Colonic mucosa (tissue), 4 donors: ENCODE data around the gene ZNF324B. TPM values are rescaled to one million over a fixed set of nuclear protein-coding genes. Genes with fewer than 3 reads are reported as not detected.

Source experiments
- DNase-seq: peaks from one replicate; pipeline ENCODE4 v3.0.0-alpha.2; 2020
- H3K27ac ChIP-seq: fragments of 200-600 bp; one replicate; pipeline ENCODE4 v1.8.0; 2021
- H3K27me3 ChIP-seq: fragments of 200-600 bp; one replicate; pipeline ENCODE4 v1.8.0; 2021
- H3K36me3 ChIP-seq: fragments of 200-600 bp; one replicate; pipeline ENCODE4 v1.8.0; 2021
- H3K4me1 ChIP-seq: fragments of 200-600 bp; one replicate; pipeline ENCODE4 v1.8.0; 2021; ENCODE audit warnings: mild to moderate bottlenecking
- H3K4me3 ChIP-seq: fragments of 200-600 bp; one replicate; pipeline ENCODE4 v1.8.0; 2021
- H3K9ac ChIP-seq, 2 donors: one replicate each; pipeline ENCODE4 v1.7.0; 2013; ENCODE audit warnings: control low read depth in 2 of 2, low read depth in 2 of 2, low read length in 2 of 2
- H3K9me3 ChIP-seq: fragments of 200-600 bp; one replicate; pipeline ENCODE4 v1.8.0; 2021
- intact Hi-C: fragments of 100-400 bp; cut with DNase I; formaldehyde crosslinking; loops from one replicate; pipeline ENCODE4 v1.14.1; 2022
- total RNA-seq, 2 donors: library from RNA; stranded (reverse); fragmentation: NEBNext Ultra II Directional in 1 of 2; extraction: Animal tissue kit (Norgen Biotek cat#: 25700) in 1 of 2; gene quantifications; one replicate each; pipeline ENCODE4 v1.2.1, GENCODE V29; 2021
- TF ChIP-seq, protein P1 (sequence below): fragments of 200-600 bp; IDR thresholded peaks from one replicate; pipeline ENCODE4 v1.8.0; 2022; ENCODE audit warnings: antibody characterized with exemption, mild to moderate bottlenecking
- donor health status: healthy.
- donor health status: DM: no; HTN: no; CAD: no.
- donor health status: DM: no; HTN: no; CAD: no.

ZNF324B gene
- total RNA-seq, 2 donors from 2014 or later = 4.4 to 7.5 TPM

DNA sequence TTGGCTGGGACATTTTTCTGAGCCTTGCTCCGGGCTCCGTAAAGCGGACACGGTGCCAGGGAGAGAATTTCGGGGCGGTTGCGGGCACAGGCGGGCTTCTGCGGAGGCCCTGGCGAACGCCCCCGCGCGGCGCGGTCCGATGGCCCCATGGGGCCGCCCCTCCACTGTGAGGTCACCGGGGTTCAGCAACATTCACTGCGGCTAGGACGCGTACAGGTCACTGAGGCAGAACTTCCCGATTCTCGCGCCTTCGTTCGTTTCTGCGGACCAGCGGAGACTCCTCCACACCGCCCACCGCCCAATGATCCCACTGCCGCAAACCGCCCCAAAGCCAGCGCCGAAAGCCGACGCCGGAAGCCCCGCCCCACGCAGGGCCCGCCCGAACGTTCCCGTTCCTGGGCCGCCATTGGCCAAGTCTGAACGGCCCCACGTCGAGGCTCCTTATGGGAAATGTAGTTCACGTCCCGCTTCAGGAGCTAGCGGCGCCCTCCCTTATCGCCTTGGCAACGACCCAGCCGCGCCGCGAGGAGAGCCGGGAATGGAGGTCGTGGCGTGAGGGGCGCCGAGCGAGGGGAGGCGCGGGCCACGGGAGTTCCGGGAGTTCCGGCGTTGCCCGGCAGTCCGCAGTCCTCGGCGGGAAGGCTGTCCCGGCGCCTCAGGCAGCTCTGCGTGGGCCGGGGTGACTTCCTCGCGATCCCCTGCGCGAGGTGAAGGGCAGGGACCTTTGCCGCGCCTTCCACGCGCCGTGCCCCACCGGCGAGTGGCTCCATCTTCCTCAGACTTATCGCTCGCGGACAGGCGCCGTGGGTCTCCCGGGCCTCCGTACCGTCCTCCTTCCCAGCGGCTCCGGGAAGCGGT lies 43.0 kb upstream of the ZNF324B start, which contains the start of gene ZNF584:
Gene ZNF584 (plus strand): TSS at position 498 of the 858 bp plus-strand sequence. CDS start 499 bp downstream, outside the sequence.
- intact Hi-C loops = no loop called here
- H3K4me1 ChIP-seq = no peaks in the 10 kb centered on the region
- H3K4me3 ChIP-seq = peak within 1 kb of the TSS; percentile 87
- H3K36me3 ChIP-seq = no peaks in the 10 kb centered on the region
- peak within 1 kb of the TSS; percentile 85 for H3K27ac ChIP-seq
- peak; percentile 97 for DNase-seq
- TF ChIP-seq, protein P1, sequence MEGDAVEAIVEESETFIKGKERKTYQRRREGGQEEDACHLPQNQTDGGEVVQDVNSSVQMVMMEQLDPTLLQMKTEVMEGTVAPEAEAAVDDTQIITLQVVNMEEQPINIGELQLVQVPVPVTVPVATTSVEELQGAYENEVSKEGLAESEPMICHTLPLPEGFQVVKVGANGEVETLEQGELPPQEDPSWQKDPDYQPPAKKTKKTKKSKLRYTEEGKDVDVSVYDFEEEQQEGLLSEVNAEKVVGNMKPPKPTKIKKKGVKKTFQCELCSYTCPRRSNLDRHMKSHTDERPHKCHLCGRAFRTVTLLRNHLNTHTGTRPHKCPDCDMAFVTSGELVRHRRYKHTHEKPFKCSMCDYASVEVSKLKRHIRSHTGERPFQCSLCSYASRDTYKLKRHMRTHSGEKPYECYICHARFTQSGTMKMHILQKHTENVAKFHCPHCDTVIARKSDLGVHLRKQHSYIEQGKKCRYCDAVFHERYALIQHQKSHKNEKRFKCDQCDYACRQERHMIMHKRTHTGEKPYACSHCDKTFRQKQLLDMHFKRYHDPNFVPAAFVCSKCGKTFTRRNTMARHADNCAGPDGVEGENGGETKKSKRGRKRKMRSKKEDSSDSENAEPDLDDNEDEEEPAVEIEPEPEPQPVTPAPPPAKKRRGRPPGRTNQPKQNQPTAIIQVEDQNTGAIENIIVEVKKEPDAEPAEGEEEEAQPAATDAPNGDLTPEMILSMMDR = no peak
- H3K9ac ChIP-seq = peak within 1 kb of the TSS; percentile 89 to 90
- no peaks in the 10 kb centered on the region for H3K9me3 ChIP-seq
- no peaks in the 10 kb centered on the region for H3K27me3 ChIP-seq

DNA sequence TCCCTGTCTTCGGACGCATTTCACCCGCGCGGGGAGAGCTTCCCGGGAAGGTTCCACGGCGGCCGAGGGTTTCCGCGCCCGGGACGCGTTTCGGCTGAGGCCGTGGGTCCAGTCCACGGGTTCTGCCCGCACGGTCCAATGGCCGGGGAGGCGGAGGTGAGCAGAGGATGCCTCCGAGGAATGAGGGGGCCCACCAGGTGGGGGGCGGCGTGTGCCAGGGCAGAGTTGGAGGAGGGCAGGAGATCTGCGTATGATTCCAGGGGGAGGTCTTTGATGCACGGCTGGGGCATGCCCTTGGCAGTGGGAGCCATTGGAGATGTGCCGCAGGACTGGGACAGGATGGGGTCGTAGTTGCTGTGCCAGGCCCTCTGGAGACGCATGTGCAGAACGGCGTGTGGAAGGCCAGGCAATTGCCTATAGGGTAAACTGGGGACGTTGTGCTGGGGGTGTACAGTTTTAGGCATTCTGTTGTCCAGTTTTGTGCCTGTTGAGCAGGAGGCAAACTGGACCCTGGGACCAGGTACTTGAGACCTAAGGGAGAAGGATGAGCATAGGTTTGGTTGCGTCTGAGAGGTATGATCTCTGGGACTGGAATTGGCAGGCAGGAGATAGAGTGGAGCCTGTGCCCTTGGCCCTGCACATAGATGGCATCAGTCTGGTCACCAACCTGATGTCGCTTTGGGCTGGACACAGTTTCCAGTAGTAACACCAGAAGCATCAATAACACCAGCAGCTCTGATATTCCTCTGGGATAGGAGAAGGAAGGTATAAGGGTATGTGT lies 42.2 kb upstream of the ZNF324B start:
- intact Hi-C loops = no loop called here
- DNase-seq = no peak

DNA sequence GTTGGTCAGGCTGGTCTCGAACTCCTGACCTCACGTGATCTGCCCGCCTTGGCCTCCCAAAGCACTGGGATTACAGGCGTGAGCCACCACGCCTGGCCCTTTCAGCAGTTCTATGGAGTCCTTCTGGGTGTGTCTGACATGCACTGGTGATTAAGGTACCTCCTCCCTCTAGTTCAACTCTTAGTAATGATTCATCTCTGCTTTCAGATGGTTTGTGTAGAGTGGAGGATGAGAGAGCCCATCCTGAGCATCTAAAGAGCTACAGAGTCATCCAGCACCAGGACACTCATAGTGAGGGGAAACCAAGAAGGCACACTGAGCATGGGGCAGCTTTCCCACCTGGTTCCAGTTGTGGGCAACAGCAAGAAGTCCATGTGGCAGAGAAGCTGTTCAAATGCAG lies 34.8 kb upstream of the ZNF324B start:
- TF ChIP-seq, protein P1 = no peak
- H3K9me3 ChIP-seq = no peaks in the 10 kb centered on the region
- no peaks in the 10 kb centered on the region for H3K4me1 ChIP-seq
- no peak for DNase-seq
- H3K9ac ChIP-seq = no peak overlapping the region
- peaks cover 11% of the 10 kb centered on the region for H3K36me3 ChIP-seq
- no peak overlapping the region for H3K27ac ChIP-seq
- H3K4me3 ChIP-seq = no peak overlapping the region
- intact Hi-C loops = no loop called here
- no peaks in the 10 kb centered on the region for H3K27me3 ChIP-seq

More for the DNA sequence above, 42.2 kb upstream of the ZNF324B start:
- Histone ChIP-seq H3K27me3 (no peaks in the 10 kb centered on the region), H3K36me3 (no peaks in the 10 kb centered on the region), H3K9ac (peak overlapping the region; percentile 80 to 89), H3K4me3 (peak overlapping the region; percentile 87), H3K9me3 (no peaks in the 10 kb centered on the region), H3K4me1 (no peaks in the 10 kb centered on the region), H3K27ac (peak overlapping the region; percentile 85)
- TF ChIP-seq, protein P1 = no peak

DNA sequence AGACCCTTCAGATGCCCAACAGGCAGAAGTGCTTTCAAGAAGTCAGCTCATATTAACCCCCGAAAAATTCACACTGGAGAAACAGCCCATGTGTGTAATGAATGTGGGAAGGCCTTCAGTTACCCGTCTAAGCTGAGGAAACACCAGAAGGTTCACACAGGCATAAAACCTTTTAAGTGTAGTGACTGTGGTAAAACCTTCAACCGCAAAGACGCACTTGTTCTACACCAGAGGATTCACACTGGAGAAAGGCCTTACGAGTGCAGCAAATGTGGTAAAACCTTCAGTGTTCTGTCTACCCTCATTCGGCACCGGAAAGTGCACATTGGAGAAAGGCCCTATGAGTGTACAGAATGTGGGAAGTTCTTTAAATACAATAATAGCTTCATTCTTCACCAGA lies 34.4 kb upstream of the ZNF324B start:
- Histone ChIP-seq H3K4me3 (no peak overlapping the region), H3K4me1 (no peaks in the 10 kb centered on the region), H3K9me3 (no peaks in the 10 kb centered on the region), H3K36me3 (peaks cover 11% of the 10 kb centered on the region), H3K27me3 (no peaks in the 10 kb centered on the region), H3K9ac (no peak overlapping the region), H3K27ac (no peak overlapping the region)
- TF ChIP-seq, protein P1 = no peak
- DNase-seq = no peak
- intact Hi-C loops = no loop called here

DNA sequence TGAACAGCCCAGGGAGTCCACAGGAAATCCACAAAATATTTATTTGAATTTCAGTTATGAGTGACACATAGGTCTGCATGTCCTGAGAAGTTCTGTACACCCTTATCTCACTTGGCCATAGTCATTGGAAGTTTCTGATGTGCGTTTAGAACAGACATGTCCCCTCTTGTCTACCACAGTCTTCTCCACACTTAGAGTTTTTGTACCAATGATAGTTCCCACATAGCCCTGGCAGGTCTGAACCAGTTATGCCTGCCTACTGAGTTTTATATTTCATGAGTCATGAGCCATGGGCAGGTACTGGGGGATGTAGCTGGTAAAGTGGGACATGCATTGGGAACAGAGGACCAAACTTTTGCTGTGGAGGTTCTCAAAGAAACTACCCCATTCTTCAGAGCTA lies 22.8 kb upstream of the ZNF324B start:
- no peak overlapping the region for H3K27ac ChIP-seq
- H3K4me3 ChIP-seq = no peak overlapping the region
- no peak for DNase-seq
- H3K36me3 ChIP-seq = peaks cover 4% of the 10 kb centered on the region
- H3K9ac ChIP-seq = no peak overlapping the region
- no peaks in the 10 kb centered on the region for H3K27me3 ChIP-seq
- H3K4me1 ChIP-seq = no peaks in the 10 kb centered on the region
- peaks cover 12% of the 10 kb centered on the region for H3K9me3 ChIP-seq
- TF ChIP-seq, protein P1 = no peak
- intact Hi-C loops = no loop called here
